GM12878 (cell line): ENCODE results near the gene NEGR1. TPM values are rescaled to one million over a fixed set of nuclear protein-coding genes. Genes with fewer than 3 reads are reported as not detected.

Experiments used
- ATAC-seq: fragments of 200-7000 bp; cut with Tn5 transposase; 3 replicates; pipeline ENCODE4 v1.9.1; 2020; ENCODE audit warnings: mild to moderate bottlenecking, moderate library complexity
- BruUV-seq: library from RNA; stranded (reverse); fragments of 400-500 nt; replicated peaks from 2 replicates; lab custom pipeline; 2021; lab: Mats Ljungman, UMichigan
- CTCF ChIA-PET: fragments of 300-600 bp; sonication (Branson Sonifier 250); formaldehyde crosslinking; extraction: SDS; loops from one replicate; lab custom pipeline; 2021; ENCODE audit warnings: inconsistent platforms; lab: Yijun Ruan, JAX
- POLR2A ChIA-PET: fragments of 350-600 bp; formaldehyde crosslinking; extraction: SDS; loops from one replicate; lab custom pipeline; 2021; ENCODE audit warnings: inconsistent platforms; lab: Charles Lee
- RAD21 ChIA-PET: fragments of 300-600 bp; sonication (Branson Sonifier 250); formaldehyde crosslinking; loops from one replicate; lab custom pipeline; 2023; ENCODE audit warnings: antibody characterized with exemption; ENCODE audit not compliant: unreplicated experiment; lab: Charles Lee
- SMC1A ChIA-PET: fragments of 300-600 bp; sonication (Branson Sonifier 250); formaldehyde crosslinking; loops from one replicate; lab custom pipeline; 2023; ENCODE audit not compliant: unreplicated experiment, uncharacterized antibody; lab: Charles Lee
- DNase-seq: peaks from one replicate; pipeline ENCODE4 v3.0.0-alpha.2; 2011; ENCODE audit warnings: low read depth, low spot score
- FAIRE-seq: peaks from 3 replicates; lab custom pipeline; 2011; peaks lifted over from hg19 to GRCh38; lab: Jason Lieb, UNC
- H2AFZ ChIP-seq: 2 replicates; pipeline ENCODE4 v1.6.0; 2011; ENCODE audit warnings: low read depth, low read length, control low read depth; ENCODE audit not compliant: control insufficient read depth
- H3K27ac ChIP-seq: 2 replicates; pipeline ENCODE4 v1.5.1; 2011; ENCODE audit warnings: control low read depth; ENCODE audit not compliant: control insufficient read depth, insufficient read depth
- H3K27me3 ChIP-seq, 2 experiments: replicated peaks in 1 of 2; 2 replicates each; pipeline versions ENCODE4 v1.6.0 to v1.6.1; 2011; ENCODE audit warnings: low read length in 1 of 2; ENCODE audit not compliant: control insufficient read depth in 2 of 2, insufficient read depth in 2 of 2
- H3K36me3 ChIP-seq, 2 experiments: 2 replicates each; pipeline ENCODE4 v1.5.1; 2011; ENCODE audit warnings: low read length in 1 of 2; ENCODE audit not compliant: control insufficient read depth in 2 of 2, insufficient read depth in 2 of 2
- H3K4me1 ChIP-seq: 2 replicates; pipeline ENCODE4 v1.6.1; 2011; ENCODE audit warnings: mild to moderate bottlenecking, low read length, moderate library complexity, mixed read lengths; ENCODE audit not compliant: control insufficient read depth, insufficient read depth
- H3K4me2 ChIP-seq: 2 replicates; pipeline ENCODE4 v1.6.0; 2011; ENCODE audit warnings: control low read depth; ENCODE audit not compliant: control insufficient read depth, insufficient read depth
- H3K4me3 ChIP-seq: fragments of 200-600 bp; sonication (generic); 2 replicates; pipeline ENCODE4 v1.5.1; 2016
- H3K79me2 ChIP-seq: 2 replicates; pipeline ENCODE4 v1.6.0; 2011; ENCODE audit warnings: low read length; ENCODE audit not compliant: control insufficient read depth, insufficient read depth
- H3K9ac ChIP-seq: 2 replicates; pipeline ENCODE4 v1.8.0; 2011; ENCODE audit warnings: low read length, control low read depth, mixed read lengths; ENCODE audit not compliant: control insufficient read depth, insufficient read depth
- H3K9me3 ChIP-seq: replicated peaks from 3 replicates; pipeline ENCODE4 v1.5.1; 2011; ENCODE audit warnings: mild to moderate bottlenecking, low read length; ENCODE audit not compliant: control insufficient read depth, insufficient read depth
- H4K20me1 ChIP-seq: 2 replicates; pipeline ENCODE4 v1.6.0; 2011; ENCODE audit not compliant: control insufficient read depth, insufficient read depth
- ATF7 ChIP-seq: fragments of 450-650 bp; IDR thresholded peaks from 2 replicates; pipeline ENCODE4 v1.6.1; 2016; ENCODE audit warnings: low read depth, mild to moderate bottlenecking
- CBX5 ChIP-seq: sonication (generic); IDR thresholded peaks from 2 replicates; pipeline ENCODE4 v1.6.1; 2016; ENCODE audit warnings: low read depth, moderate library complexity, mild to moderate bottlenecking, inconsistent platforms
- GATAD2B ChIP-seq: fragments of 450-650 bp; conservative IDR thresholded peaks from 2 replicates; pipeline ENCODE4 v1.6.1; 2017; ENCODE audit warnings: low read depth, mild to moderate bottlenecking, moderate library complexity
- MEF2B ChIP-seq: fragments of 450-650 bp; IDR thresholded peaks from 2 replicates; pipeline ENCODE4 v1.6.1; 2018; ENCODE audit warnings: mild to moderate bottlenecking, moderate library complexity; ENCODE audit not compliant: partially characterized antibody, poor library complexity, severe bottlenecking
- PRDM15 ChIP-seq: fragments of 450-650 bp; formaldehyde crosslinking; IDR thresholded peaks from 2 replicates; pipeline ENCODE4 v1.4.0; 2020; ENCODE audit warnings: mild to moderate bottlenecking, moderate library complexity
- SMAD1 ChIP-seq: fragments of 450-650 bp; IDR thresholded peaks from 2 replicates; pipeline ENCODE4 v1.6.1; 2018; ENCODE audit warnings: mild to moderate bottlenecking, low read depth; ENCODE audit not compliant: partially characterized antibody
- SUZ12 ChIP-seq: fragments of 200-600 bp; sonication (generic); IDR thresholded peaks from one replicate; pipeline ENCODE4 v1.6.1; 2018; ENCODE audit warnings: antibody characterized with exemption, mild to moderate bottlenecking; ENCODE audit not compliant: unreplicated experiment
- YY1 ChIP-seq: IDR thresholded peaks from 2 replicates; pipeline ENCODE4 v1.6.1; 2011; ENCODE audit warnings: low read depth, mild to moderate bottlenecking, low read length
- ZNF207 ChIP-seq: fragments of 450-650 bp; IDR thresholded peaks from 2 replicates; pipeline ENCODE4 v1.6.1; 2014; ENCODE audit warnings: antibody characterized with exemption, mild to moderate bottlenecking, borderline replicate concordance
- WGBS: methylation state at CpG from one replicate; pipeline ENCODE4 v1.1.6; 2016; ENCODE audit warnings: low lambda C conversion rate; ENCODE audit not compliant: insufficient replicate concordance, insufficient coverage; ENCODE audit errors: missing lambda C conversion rate; 5-methylcytosine and 5-hydroxymethylcytosine counted together
- in situ Hi-C: fragments of 300-500 bp; cut with MboI; formaldehyde crosslinking; loops from 9 replicates; pipeline ENCODE4 v1.14.3; 2018; ENCODE audit warnings: mixed read lengths
- intact Hi-C: fragments of 100-400 bp; cut with micrococcal nuclease; formaldehyde crosslinking; loops from one replicate; pipeline ENCODE4 v1.14.2; 2022; ENCODE audit not compliant: unreplicated experiment
- polyA plus RNA-seq, 11 experiments: library from polyadenylated mRNA; depleted of rRNA in 4 of 11; unstranded in 6 of 11; stranded (reverse) in 5 of 11; fragments of >200 nt; fragmentation: Nextera tagmentation in 4 of 11; fragmentation: Illumina TruSeq in 1 of 11; extraction: Ambion mirVana in 4 of 11; extraction: Trizol in 1 of 11; gene quantifications; 1 replicate in 1 of 11; 2 replicates in 10 of 11; pipeline versions ENCODE4 v1.2.1 to v1.2.3, GENCODE V29; 2011 to 2016; ENCODE audit warnings: inconsistent platforms in 2 of 11, missing spikeins in 2 of 11, low read depth in 1 of 11
- total RNA-seq, 4 experiments: library from RNA; depleted of rRNA in 3 of 4; stranded (reverse); fragments of >200 nt in 3 of 4; fragmentation: Illumina TruSeq in 1 of 4; extraction: Trizol in 1 of 4; gene quantifications; 2 replicates each; pipeline versions ENCODE4 v1.2.1 to v1.2.3, GENCODE V29; 2013 to 2021

Gene NEGR1
- total and polyA plus RNA-seq, 10 of the 15 experiments (the other 5 are each of a cell fraction or from before 2014, with no cell fraction given) = under 0.01 to 0.03 (median 0.01) TPM; not detected in 7

DNA sequence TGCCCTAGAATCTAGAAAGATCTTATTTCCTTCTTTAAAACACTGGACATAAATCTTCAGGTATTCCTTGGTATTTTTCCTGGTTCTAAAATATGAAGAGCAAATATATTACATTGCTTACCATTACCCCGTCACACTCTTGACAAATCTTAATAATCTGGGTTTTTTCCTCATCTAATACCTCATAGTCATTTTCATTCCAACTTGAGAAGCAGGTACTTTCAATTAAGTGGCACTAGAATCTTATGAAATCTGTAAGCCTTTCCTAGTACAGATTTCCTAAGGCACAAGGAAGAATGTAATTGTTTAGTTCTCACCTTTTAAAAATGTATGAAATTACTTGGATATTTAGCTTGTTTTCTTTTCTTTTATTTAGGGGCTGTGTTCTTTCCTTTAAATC is 720.0 kb downstream of the NEGR1 start:
- intact Hi-C loops (no loop called here), in situ Hi-C loops (no loop called here)
- CTCF ChIA-PET = no interaction called here
- RAD21 ChIA-PET = no interaction called here
- Histone ChIP-seq H3K4me3 (no peak overlapping the region), H2AFZ (no peak overlapping the region), H3K4me2 (no peak overlapping the region), H3K9ac (no peak overlapping the region), H3K27me3 (no peaks in the 10 kb centered on the region), H3K4me1 (no peaks in the 10 kb centered on the region), H3K27ac (no peak overlapping the region), H3K9me3 (no peaks in the 10 kb centered on the region), H3K36me3 (no peaks in the 10 kb centered on the region), H4K20me1 (no peaks in the 10 kb centered on the region), H3K79me2 (no peaks in the 10 kb centered on the region)
- DNase-seq (no peak), ATAC-seq (no peak), FAIRE-seq (no peak)
- TF ChIP-seq ATF7 (no peak), PRDM15 (CRISPR knock-in tag) (no peak), SMAD1 (no peak), MEF2B (no peak), CBX5 (no peak), ZNF207 (no peak), YY1 (no peak), GATAD2B (no peak), SUZ12 (no peak)
- POLR2A ChIA-PET = no interaction called here
- no TSS peak for BruUV-seq
- SMC1A ChIA-PET = no interaction called here
- 0% methylated on average over 1 of the region's 1 CpG for WGBS
